GM12873 (cell line): ENCODE results near the gene ANO7.

ENCODE experiments used
- CTCF ChIP-seq: IDR thresholded peaks from 2 replicates; pipeline ENCODE4 v1.5.1; 2012; ENCODE audit warnings: low read depth, mild to moderate bottlenecking, moderate library complexity, low read length, control low read depth; ENCODE audit not compliant: insufficient read depth; ENCODE audit errors: missing control alignments

Gene ANO7

GRCh38 chr2:241268716-241269445, 80.4 kb downstream of the ANO7 start:
- TF ChIP-seq CTCF = no peak

GRCh38 chr2:241269707-241270520, 81.4 kb downstream of the ANO7 start:
- TF ChIP-seq CTCF = no peak

- no peak for TF ChIP-seq CTCF
Observed at GRCh38 chr2:241270531-241270930, 82.1 kb downstream of the ANO7 start.

- TF ChIP-seq CTCF = no peak
Observed at GRCh38 chr2:241271706-241272302, 83.3 kb downstream of the ANO7 start.

DNA sequence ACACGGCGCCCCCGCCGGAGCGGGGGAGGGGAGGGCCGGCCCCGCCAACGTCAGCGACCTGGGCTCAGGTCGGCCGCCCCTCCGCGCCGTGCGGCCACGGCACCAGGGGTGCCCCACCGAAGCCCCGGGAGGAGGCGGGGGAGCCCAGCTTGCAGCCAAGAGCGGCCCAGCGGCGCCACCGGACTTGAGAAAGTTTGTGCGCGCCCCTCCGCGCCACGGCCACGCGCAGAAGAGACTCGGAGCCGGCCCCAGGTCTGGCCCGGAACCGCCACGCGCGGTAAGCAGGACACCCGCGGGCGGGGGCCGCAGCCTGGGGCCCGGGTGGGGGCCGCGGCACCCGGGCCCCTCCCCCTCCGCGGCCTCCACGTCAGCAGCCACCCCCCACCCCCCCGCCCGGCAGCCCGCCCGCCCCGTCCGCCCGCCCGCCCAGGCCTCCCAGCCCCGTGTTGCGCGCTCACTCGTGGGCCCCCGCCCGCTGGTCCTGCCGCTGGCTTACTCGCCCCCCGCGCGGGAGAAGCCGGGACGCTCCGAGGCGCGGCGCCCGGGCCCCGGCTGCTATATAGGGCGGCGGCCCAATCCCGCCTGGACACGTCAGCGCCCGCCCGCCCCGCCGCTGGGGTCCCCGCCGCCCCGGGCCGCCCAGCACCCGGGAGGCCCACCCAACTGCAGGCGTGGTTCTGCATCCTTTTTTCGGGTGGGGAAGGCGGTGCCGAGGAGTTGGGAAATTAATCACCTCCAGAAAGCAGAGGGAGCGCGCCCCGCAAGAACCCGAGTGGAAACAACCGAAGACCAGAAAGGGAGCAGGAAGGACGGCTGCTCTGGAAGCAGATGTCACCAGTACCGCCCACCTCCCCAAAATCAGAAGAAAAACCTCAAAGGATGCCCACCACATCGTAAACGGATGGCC, 84.1 kb downstream of the ANO7 start:
- no peak for TF ChIP-seq CTCF

DNA sequence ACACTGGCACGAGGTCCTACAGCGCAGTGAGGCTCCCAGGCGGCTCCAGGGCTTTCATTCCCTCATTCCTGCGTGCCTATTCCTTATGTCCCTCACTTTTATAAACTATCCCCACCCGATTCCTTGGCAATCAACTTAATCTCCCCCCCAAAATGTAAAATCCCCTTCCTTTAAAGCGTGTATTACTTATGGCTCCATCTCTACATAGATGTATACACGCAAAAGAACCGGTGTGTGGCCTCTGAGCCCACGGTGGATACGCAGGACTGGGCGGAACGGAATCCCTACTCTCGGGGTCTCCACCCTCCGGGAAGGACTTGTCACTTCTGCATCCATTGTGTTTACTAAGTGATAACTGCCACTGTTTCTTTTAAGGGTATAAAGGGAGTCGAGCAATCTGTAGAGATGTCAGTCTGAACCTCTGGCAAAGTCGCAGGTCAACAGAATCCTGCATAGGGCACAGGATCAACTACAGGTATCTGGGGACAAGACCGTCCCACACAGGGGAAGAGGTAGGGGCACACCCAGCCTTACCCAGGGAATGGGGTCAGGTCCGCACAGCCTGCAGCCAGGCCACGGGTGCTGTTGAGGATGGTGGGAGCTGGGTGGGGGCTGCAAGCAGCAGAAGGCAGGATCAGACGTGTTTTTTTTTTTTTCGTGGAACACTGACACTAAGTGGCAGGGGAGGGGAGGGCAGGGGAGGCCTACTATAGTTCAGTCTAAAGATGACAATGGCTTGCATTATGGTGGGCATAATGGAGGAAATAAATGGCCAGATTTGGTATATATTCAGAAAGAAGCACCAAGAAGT, 84.9 kb downstream of the ANO7 start:
- no peak for TF ChIP-seq CTCF
